ENCODE results near the gene PMCH.

The PMCH gene

DNA sequence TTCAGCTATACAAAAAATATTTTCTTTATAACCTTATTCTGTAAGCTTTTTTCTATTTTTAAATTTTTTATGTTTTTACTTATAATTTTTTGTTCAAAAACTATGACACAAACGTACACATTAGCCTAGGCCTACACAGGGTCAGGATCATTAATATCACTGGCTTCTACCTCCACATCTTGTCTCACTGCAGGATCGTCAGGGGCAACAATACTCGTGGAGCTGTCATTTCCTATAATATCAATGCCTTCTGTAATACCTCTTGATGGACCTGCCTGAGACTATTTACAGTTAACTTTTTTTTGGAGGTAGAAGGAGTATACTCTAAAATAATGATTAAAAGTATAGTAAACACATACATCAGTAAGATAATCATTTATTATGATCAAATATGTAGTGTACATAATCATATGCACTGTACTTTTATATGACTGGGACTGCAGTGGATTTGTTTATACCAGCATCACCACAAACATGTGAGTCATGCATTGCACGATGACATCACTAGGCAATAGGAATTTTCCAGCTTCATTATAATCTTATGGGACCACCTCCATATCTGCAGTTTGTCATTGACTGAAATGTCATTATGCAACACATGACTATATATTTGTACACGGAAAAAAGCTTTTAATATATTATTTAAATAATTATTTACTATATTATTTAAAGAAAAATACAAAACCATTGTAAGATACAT is 18.5 kb upstream of the PMCH start:
- TF ChIP-seq, protein P1, sequence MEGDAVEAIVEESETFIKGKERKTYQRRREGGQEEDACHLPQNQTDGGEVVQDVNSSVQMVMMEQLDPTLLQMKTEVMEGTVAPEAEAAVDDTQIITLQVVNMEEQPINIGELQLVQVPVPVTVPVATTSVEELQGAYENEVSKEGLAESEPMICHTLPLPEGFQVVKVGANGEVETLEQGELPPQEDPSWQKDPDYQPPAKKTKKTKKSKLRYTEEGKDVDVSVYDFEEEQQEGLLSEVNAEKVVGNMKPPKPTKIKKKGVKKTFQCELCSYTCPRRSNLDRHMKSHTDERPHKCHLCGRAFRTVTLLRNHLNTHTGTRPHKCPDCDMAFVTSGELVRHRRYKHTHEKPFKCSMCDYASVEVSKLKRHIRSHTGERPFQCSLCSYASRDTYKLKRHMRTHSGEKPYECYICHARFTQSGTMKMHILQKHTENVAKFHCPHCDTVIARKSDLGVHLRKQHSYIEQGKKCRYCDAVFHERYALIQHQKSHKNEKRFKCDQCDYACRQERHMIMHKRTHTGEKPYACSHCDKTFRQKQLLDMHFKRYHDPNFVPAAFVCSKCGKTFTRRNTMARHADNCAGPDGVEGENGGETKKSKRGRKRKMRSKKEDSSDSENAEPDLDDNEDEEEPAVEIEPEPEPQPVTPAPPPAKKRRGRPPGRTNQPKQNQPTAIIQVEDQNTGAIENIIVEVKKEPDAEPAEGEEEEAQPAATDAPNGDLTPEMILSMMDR (IDR thresholded peaks at IDR 0.05; ENCODE audit: control insufficient read depth, extremely low read depth, insufficient read depth): no peak
- H3K4me3 ChIP-seq (ENCODE audit: low read depth, low read length): no peak overlapping the region
- DNase-seq (ENCODE audit: low read depth): no peak

DNA sequence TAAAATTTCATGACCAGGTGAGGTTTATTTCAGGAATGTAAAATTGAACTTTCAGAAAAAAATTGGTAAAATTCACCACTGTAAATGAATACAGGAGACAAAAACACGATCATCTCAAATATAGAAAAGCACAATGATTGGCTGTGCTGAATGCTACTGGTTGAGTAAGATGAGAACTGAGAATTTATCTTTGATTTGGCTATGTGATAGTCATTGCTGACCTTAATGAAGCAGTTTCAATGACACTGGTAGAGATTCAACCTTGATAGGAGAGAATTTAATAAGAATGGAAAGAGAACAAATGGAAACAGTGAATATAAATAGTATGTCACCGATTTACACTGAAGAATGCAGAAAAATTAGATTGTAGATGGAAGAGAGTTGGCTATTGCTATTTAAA is 6.4 kb upstream of the PMCH start:
- no peak for DNase-seq (ENCODE audit: low read depth)
- TF ChIP-seq, protein P1 (IDR thresholded peaks at IDR 0.05; ENCODE audit: control insufficient read depth, extremely low read depth, insufficient read depth): no peak
- no peak overlapping the region for H3K4me3 ChIP-seq (ENCODE audit: low read depth, low read length)

DNA sequence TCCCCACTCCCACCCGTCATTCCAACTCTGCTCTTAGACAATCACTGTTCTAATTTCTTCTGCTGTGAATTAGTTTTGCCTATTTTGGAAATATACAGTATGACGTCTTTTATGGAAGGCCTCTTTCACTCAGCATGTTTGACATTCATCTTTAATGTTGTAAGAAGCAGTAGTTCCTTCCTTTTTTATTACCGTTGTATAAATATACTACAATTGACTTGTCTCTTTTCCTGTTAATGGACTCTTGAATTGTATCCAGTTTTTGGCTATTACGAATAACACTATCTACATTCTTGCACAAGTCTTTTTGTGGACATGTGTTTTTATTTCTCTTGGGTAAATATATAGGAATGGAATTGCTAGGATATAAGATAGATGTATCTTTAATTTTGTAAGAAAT is 4.9 kb upstream of the PMCH start:
- H3K4me3 ChIP-seq (ENCODE audit: low read depth, low read length): no peak overlapping the region
- TF ChIP-seq, protein P1 (IDR thresholded peaks at IDR 0.05; ENCODE audit: control insufficient read depth, extremely low read depth, insufficient read depth): no peak
- DNase-seq (ENCODE audit: low read depth): peak; percentile 61

DNA sequence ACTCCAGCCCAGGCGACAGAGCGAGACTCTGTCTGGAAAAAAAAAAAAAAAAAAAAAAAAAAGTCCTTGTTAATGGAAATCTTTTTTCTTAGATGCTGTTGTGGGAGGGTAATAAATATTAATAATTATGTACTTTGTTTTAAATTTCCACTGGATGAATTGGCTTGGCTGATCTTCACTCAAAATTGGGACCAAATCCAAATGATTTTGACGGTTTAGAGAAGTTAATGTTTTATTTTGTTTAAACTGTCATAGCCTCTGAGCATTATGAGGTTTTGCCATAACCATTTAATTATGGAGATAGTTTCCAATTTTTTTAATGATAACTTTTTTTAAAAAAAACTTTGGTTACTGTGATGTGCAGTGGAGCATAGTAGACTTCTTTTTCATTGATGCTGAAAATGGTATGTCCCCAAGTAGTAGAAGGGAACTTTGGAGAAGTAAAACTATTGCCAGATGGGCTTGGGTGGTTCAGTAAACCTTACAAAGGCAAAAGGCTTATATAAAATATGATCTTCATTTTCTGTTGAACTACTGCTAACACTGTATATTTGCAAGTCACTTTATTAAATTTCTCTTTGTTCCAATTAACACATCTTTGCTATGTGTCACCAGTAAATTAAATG is 3.9 kb upstream of the PMCH start:
- no peak overlapping the region for H3K4me3 ChIP-seq (ENCODE audit: low read depth, low read length)
- TF ChIP-seq, protein P1 (IDR thresholded peaks at IDR 0.05; ENCODE audit: control insufficient read depth, extremely low read depth, insufficient read depth): no peak
- DNase-seq (ENCODE audit: low read depth): peak; percentile 34

DNA sequence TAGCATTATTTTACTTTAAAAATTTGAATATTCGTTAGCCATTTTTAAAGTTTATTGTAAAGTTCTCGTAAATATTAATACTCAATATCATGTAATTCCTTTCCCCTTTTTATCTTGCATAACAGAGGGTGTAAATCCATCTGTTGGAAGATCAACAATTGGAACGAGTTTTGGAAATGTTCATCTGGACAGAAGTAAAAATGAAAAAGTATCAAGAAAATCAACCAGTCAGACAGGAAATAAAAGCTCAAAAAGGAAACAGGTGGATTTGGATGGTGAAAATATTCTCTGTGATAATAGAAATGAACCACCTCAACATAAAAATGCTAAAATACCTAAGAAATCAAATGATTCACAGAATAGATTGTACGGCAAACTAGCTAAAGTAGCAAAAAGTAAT is 1.8 kb downstream of the PMCH start:
- no peak for DNase-seq (ENCODE audit: low read depth)
- no peak overlapping the region for H3K4me3 ChIP-seq (ENCODE audit: low read depth, low read length)
- TF ChIP-seq, protein P1 (IDR thresholded peaks at IDR 0.05; ENCODE audit: control insufficient read depth, extremely low read depth, insufficient read depth): no peak

DNA sequence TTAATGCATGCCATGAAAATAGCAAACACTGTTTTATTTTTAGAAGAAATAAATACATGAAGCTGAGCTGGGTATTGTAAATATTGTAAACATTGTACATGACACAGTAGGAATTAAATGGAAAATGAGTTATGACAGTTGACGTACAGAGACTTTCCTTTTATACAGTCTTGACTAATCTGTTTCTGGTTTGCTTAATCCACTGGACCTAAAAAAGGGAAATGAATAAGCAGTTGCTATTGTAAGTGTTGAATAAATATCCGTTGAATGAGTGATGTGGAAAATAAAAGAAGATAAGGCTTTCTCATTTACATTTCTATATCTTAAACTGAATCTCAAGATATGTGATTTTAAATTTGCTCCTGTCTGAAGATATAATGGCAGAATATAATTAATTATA is 15.0 kb downstream of the PMCH start:
- TF ChIP-seq, protein P1 (IDR thresholded peaks at IDR 0.05; ENCODE audit: control insufficient read depth, extremely low read depth, insufficient read depth): no peak
- no peak for DNase-seq (ENCODE audit: low read depth)
- H3K4me3 ChIP-seq (ENCODE audit: low read depth, low read length): no peak overlapping the region

DNA sequence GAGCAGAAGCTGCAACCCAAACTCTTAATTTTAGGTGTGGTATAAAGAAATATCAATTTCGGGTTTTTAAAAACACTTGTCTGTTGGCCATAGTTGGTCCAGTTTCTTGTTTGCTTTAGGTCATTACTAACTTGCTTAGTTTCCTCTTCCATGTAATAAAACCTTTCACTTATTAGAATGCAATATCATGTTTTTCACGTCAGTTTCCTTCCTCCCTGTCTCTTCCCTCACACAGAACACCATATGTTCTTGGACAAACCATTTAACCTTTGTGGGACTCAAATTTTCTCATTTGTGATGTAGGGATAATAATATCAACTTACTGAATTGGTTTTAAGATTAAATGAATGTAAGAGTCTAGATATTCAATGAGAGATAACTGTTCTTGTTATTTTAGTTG is 22.9 kb downstream of the PMCH start:
- TF ChIP-seq, protein P1 (IDR thresholded peaks at IDR 0.05; ENCODE audit: control insufficient read depth, extremely low read depth, insufficient read depth): no peak
- no peak overlapping the region for H3K4me3 ChIP-seq (ENCODE audit: low read depth, low read length)
- DNase-seq (ENCODE audit: low read depth): no peak
